Measurements from ENCODE around the gene KLHL7. TPM values are rescaled to one million over a fixed set of nuclear protein-coding genes. Genes with fewer than 3 reads are reported as not detected.

KLHL7 gene
- 20.6 to 24.8 TPM (median 23.0 TPM) in 5 replicates for total RNA-seq (2022; extraction: Qiagen RNA extraction; ENCODE audit: low read depth)

GRCh38 chr7:23105644-23106056, at the start of gene KLHL7:
TSS of gene KLHL7 (plus strand) at chr7:23105785. CDS start at chr7:23106027, 242 bp downstream.

GRCh38 chr7:23181684-23182553, 76.3 kb downstream of the KLHL7 start, which contains the start of gene NUP42:
TSS of gene NUP42 (plus strand) at chr7:23182048. CDS start at chr7:23182086, 38 bp downstream.

Other genes with a start within 250 kb of the KLHL7 start
- 16.1 to 28.0 TPM (median 17.4 TPM) in 5 replicates for gene HYCC1, start 91.7 kb upstream of the KLHL7 start, total RNA-seq (2022; extraction: Qiagen RNA extraction; ENCODE audit: low read depth)
- 23.3 to 31.9 TPM (median 30.0 TPM) in 5 replicates for gene NUP42, start 76.3 kb downstream of the KLHL7 start, total RNA-seq (2022; extraction: Qiagen RNA extraction; ENCODE audit: low read depth)
- 1.9 to 2.3 TPM (median 2.0 TPM) in 5 replicates for gene GPNMB, start 141.0 kb downstream of the KLHL7 start, total RNA-seq (2022; extraction: Qiagen RNA extraction; ENCODE audit: low read depth)
- gene MALSU1, start 193.6 kb downstream of the KLHL7 start, total RNA-seq (2022; extraction: Qiagen RNA extraction; ENCODE audit: low read depth): 65.7 to 89.4 TPM (median 82.3 TPM) in 5 replicates